ENCODE measurements around the gene CBR3.

CBR3 gene

GRCh38 chr21:36148886-36149285 is 14.0 kb downstream of the CBR3 start:
- DNase-seq = no peak
- Histone ChIP-seq H3K4me1 (peaks cover 0 to 13% (median 8%) of the 10 kb centered on the region in 4 donors), H3K4me3 (no peak overlapping the region), H3K9me3 (no peaks in the 10 kb centered on the region), H3K27me3 (no peaks in the 10 kb centered on the region), H3K36me3 (peaks cover 0 to 21% (median 3%) of the 10 kb centered on the region in 3 donors), H3K27ac (no peak overlapping the region)
- TF ChIP-seq, protein P1, sequence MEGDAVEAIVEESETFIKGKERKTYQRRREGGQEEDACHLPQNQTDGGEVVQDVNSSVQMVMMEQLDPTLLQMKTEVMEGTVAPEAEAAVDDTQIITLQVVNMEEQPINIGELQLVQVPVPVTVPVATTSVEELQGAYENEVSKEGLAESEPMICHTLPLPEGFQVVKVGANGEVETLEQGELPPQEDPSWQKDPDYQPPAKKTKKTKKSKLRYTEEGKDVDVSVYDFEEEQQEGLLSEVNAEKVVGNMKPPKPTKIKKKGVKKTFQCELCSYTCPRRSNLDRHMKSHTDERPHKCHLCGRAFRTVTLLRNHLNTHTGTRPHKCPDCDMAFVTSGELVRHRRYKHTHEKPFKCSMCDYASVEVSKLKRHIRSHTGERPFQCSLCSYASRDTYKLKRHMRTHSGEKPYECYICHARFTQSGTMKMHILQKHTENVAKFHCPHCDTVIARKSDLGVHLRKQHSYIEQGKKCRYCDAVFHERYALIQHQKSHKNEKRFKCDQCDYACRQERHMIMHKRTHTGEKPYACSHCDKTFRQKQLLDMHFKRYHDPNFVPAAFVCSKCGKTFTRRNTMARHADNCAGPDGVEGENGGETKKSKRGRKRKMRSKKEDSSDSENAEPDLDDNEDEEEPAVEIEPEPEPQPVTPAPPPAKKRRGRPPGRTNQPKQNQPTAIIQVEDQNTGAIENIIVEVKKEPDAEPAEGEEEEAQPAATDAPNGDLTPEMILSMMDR (IDR thresholded peaks at IDR 0.05) = no peak
- intact Hi-C loops (cut with DNase I; ENCODE audit: low total_unique reads) = no loop called here

DNA sequence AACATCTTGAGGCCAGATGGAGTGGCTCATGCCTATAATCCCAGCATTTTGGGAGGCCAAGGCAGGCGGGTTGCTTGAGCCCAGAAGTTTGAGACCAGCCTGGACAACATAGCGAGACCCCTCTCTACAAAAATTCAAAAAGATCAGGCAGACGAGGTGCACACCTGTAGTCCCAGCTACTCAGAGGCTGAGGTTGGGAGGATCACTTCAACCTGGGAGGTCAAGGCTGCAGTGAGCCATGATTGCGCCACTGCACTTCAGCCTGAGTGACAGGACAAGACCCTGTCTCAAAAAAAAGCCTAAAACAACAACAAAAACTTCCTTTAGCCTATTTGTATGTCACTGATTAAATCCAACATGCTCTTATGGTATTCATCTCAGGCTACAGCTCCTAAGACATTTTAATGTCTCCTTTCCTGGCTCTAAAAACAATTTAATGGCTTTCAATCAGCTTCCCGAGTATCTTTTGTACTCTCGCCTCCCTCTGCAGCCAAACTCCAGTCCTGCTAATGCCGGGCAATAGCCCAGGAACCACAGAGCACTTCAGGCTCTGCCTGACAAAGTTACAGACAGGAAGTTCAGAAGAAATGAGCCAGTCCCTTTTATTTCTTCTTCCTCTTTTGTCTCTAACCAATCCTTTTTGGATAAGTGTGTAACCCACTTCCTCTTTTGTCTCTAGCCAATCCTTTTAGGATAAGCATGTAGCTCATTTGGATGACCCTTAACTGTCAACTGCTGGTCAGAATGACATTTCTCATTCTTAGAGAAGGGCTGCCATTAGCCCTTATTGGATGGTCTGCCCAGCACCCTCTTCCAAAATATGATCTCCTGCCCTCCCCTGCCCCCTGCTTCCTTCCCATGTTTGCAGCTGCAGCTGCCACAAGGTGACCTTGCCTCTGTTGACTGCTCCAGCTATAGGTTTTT is 15.2 kb downstream of the CBR3 start:
- DNase-seq = peak; percentile 63 to 72
- intact Hi-C loops (cut with DNase I; ENCODE audit: low total_unique reads) = no loop called here
- H3K9me3 ChIP-seq = no peaks in the 10 kb centered on the region
- peaks cover 0 to 18% (median 3%) of the 10 kb centered on the region in 3 donors for H3K36me3 ChIP-seq
- no peak overlapping the region for H3K4me3 ChIP-seq
- peaks cover 0 to 13% (median 8%) of the 10 kb centered on the region in 4 donors for H3K4me1 ChIP-seq
- no peaks in the 10 kb centered on the region for H3K27me3 ChIP-seq
- TF ChIP-seq, protein P1 (IDR thresholded peaks at IDR 0.05) = no peak
- peak overlapping the region; percentile 49 to 61 for H3K27ac ChIP-seq

DNA sequence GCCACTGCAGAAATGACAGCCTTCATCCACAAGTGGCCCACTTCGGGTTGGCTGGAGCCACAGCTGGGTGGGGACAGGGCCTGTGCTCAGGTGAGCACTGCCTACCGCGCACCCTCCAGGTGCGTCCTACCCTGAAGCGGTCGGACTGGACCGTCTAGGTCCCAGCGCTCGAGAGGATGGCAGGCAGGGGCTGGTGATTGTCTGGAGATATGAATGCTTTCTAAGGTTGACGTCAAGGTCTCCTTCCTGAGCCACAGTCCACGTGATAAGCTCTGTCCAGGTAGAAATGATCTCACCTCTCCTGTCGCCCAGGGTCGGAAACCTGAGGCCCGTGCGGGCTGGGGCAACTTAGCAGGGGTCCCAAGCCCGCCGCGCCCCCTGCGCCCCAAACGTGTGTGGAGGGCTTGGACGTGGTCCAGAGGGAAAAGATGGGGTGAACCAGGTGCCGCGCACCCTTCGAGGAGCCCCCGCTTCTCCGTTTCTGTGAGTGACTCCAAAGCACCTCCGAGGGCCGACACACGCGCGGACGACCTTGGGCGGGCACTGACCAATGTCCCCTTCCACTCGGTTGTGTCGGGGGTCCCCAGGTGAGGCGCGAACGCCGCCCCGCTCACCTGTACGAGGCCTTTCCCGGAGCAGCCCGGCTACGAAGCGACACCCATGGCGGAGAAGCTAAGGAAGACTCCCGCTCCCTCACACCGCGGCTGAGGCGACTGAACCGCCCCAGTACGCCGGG is 20.9 kb downstream of the CBR3 start:
- Histone ChIP-seq H3K36me3 (no peaks in the 10 kb centered on the region), H3K4me3 (peak overlapping the region; percentile 94 to 97), H3K9me3 (no peaks in the 10 kb centered on the region), H3K27ac (peak overlapping the region; percentile 71 to 73), H3K27me3 (no peaks in the 10 kb centered on the region), H3K4me1 (peaks cover 0 to 18% (median 11%) of the 10 kb centered on the region in 4 donors)
- DNase-seq = peak in 1 of 2 donors; percentile 66
- TF ChIP-seq, protein P1 (IDR thresholded peaks at IDR 0.05) = no peak
- intact Hi-C loops (cut with DNase I; ENCODE audit: low total_unique reads) = loop anchor here (1.0 kb wide), 1 partner anchor 165 kb away; the partner anchor contains the start of gene MORC3

GRCh38 chr21:36156339-36156814 is 21.5 kb downstream of the CBR3 start:
- H3K36me3 ChIP-seq = no peaks in the 10 kb centered on the region
- peaks cover 0 to 18% (median 11%) of the 10 kb centered on the region in 4 donors for H3K4me1 ChIP-seq
- H3K27me3 ChIP-seq = no peaks in the 10 kb centered on the region
- DNase-seq = peak; percentile 99 to 100
- H3K4me3 ChIP-seq = peak overlapping the region; percentile 94 to 97
- H3K9me3 ChIP-seq = no peaks in the 10 kb centered on the region
- intact Hi-C loops (cut with DNase I; ENCODE audit: low total_unique reads) = loop anchor here (1.0 kb wide), 1 partner anchor 164 kb away; the partner anchor contains the start of gene MORC3
- TF ChIP-seq, protein P1 (IDR thresholded peaks at IDR 0.05) = no peak
- H3K27ac ChIP-seq = peak overlapping the region; percentile 77 to 85

All from tibial artery (tissue), 4 donors.